Breast epithelium (tissue), 4 donors: ENCODE results near the gene CENPX. TPM values are rescaled to one million over a fixed set of nuclear protein-coding genes. Genes with fewer than 3 reads are reported as not detected.

Experiments
- DNase-seq, 2 donors: peaks; one replicate each; pipeline ENCODE4 v3.0.0-alpha.2; 2019; ENCODE audit warnings: low spot score in 2 of 2
- H3K27ac ChIP-seq, 2 donors: fragments of 200-600 bp; sonication (generic) in 1 of 2; one replicate each; pipeline ENCODE4 v1.5.1; 2016 to 2019; ENCODE audit warnings: mild to moderate bottlenecking in 1 of 2
- H3K27me3 ChIP-seq, 2 donors: fragments of 200-600 bp; sonication (generic) in 1 of 2; one replicate each; pipeline versions ENCODE4 v1.5.1 to v1.6.0; 2017 to 2019; ENCODE audit warnings: control low read depth in 1 of 2, mild to moderate bottlenecking in 1 of 2
- H3K36me3 ChIP-seq: fragments of 200-600 bp; one replicate; pipeline ENCODE4 v1.5.1; 2019
- H3K4me1 ChIP-seq, 2 donors: fragments of 200-600 bp; sonication (generic); one replicate each; pipeline ENCODE4 v1.5.1; 2016 to 2019; ENCODE audit warnings: control low read depth in 1 of 2
- H3K4me3 ChIP-seq, 3 donors: fragments of 200-600 bp; sonication (generic); 1 replicate in 2 of 3; 2 replicates in 1 of 3; pipeline ENCODE4 v1.5.1; 2016 to 2019; ENCODE audit warnings: mild to moderate bottlenecking in 3 of 3, moderate library complexity in 2 of 3
- H3K9me3 ChIP-seq, 2 donors: fragments of 200-600 bp; sonication (generic) in 1 of 2; one replicate each; pipeline ENCODE4 v1.5.1; 2016 to 2019; ENCODE audit warnings: control low read depth in 1 of 2
- CTCF ChIP-seq, 3 donors: fragments of 450-650 bp; IDR thresholded peaks; one replicate each; pipeline ENCODE4 v1.5.1; 2016 to 2017; ENCODE audit warnings: antibody characterized with exemption in 3 of 3, mild to moderate bottlenecking in 3 of 3, moderate library complexity in 3 of 3
- POLR2A ChIP-seq: fragments of 450-650 bp; IDR thresholded peaks from one replicate; pipeline ENCODE4 v1.6.1; 2016; ENCODE audit warnings: antibody characterized with exemption, mild to moderate bottlenecking, moderate library complexity
- POLR2AphosphoS5 ChIP-seq, 3 donors: sonication (generic); formaldehyde crosslinking; IDR thresholded peaks; one replicate each; pipeline ENCODE4 v1.6.1; 2017; ENCODE audit warnings: antibody characterized with exemption in 3 of 3
- intact Hi-C: fragments of 100-400 bp; cut with DNase I; formaldehyde crosslinking; loops from one replicate; pipeline ENCODE4 v1.15.1; 2023; ENCODE audit warnings: low total_unique reads
- total RNA-seq, 3 donors: library from RNA; depleted of rRNA; stranded (reverse); fragments of >200 nt; gene quantifications; one replicate each; pipeline ENCODE4 v1.1.0, GENCODE V29; 2016

Gene CENPX
- total RNA-seq, 3 donors from 2014 or later: 79.5 to 94.7 (median 92.5) TPM

DNA sequence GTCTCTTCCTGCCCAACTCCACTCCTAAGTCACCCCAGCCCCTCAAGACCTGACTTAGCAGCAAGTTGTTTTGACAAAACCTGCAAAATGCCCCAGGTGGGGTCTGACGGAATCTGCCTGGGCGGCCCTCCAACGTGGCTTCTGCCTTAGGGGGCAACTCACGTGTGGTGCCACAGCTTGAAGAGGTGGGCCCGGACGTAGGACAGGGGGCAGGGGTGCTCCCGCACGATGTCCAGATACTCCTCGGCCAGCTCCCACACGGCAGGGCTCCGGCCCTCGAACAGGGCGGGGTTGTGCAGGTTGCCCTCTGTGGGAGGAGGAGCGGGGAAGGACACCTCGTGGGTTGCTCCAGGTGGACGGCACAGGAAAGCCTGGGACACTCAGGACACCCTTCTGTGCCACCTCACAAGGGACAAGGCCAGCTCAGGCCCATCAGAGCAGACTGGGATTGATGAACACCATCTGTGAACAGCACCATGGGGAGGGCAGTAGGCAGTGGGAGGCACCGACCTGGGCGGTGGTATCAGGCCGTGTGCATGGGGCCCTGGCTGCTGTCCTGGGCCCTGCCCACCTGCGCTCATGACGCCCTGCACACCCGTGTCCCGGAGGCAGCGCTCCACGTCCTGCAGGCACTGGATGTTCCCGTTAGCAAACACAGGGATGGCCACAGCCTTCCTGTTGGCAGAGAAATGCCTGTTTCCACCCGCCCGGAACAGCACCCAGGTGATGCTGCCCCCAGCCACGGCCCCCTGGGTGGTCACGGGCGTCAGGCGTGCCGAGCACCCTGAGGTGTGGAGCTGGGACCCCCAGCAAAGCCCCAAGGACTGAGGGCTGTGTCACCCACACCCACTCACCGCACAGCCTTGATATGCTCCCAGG lies 38.6 kb upstream of the CENPX start:
- no peak for TF ChIP-seq POLR2A
- no peaks in the 10 kb centered on the region for H3K9me3 ChIP-seq
- DNase-seq: no peak
- no peak overlapping the region for H3K4me3 ChIP-seq
- peaks cover 5% of the 10 kb centered on the region for H3K36me3 ChIP-seq
- H3K27ac ChIP-seq: no peak overlapping the region
- no peaks in the 10 kb centered on the region for H3K27me3 ChIP-seq
- intact Hi-C loops: no loop called here
- peaks cover 0 to 11% of the 10 kb centered on the region in 2 donors for H3K4me1 ChIP-seq

DNA sequence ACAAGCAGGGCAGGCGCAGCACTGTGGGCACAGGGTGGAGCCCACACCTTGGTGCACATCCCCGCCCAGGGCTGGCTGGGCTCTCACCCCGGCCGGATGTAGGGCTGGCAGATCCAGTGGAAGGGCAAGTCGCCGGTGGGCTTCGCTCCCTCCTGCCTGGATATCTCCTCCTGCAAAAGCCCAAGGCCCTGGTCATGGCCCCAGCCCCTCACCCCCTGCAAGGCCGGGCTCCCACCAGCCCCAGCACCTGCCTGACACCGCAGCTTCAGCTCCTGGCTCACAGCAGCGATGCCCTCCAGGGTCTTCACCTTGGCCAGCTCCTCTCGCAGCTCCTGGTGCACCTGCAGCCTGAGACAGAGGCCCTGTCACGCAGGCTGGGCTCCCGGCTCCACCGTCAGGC lies 37.9 kb upstream of the CENPX start:
- peaks cover 0 to 11% of the 10 kb centered on the region in 2 donors for H3K4me1 ChIP-seq
- no peak overlapping the region for H3K4me3 ChIP-seq
- TF ChIP-seq CTCF (IDR thresholded peaks at IDR 0.05): no peak
- no peak for TF ChIP-seq POLR2AphosphoS5 (IDR thresholded peaks at IDR 0.05)
- no peak for TF ChIP-seq POLR2A
- H3K27ac ChIP-seq: no peak overlapping the region
- intact Hi-C loops: no loop called here
- DNase-seq: no peak
- H3K9me3 ChIP-seq: no peaks in the 10 kb centered on the region
- H3K36me3 ChIP-seq: peaks cover 5% of the 10 kb centered on the region
- H3K27me3 ChIP-seq: no peaks in the 10 kb centered on the region

GRCh38 chr17:82060001-82060380 lies 37.3 kb upstream of the CENPX start:
- intact Hi-C loops: no loop called here
- H3K36me3 ChIP-seq: peaks cover 5% of the 10 kb centered on the region
- no peak overlapping the region for H3K4me3 ChIP-seq
- H3K9me3 ChIP-seq: no peaks in the 10 kb centered on the region
- no peak for TF ChIP-seq CTCF (IDR thresholded peaks at IDR 0.05)
- no peak for TF ChIP-seq POLR2AphosphoS5 (IDR thresholded peaks at IDR 0.05)
- no peak for TF ChIP-seq POLR2A
- no peaks in the 10 kb centered on the region for H3K27me3 ChIP-seq
- no peak overlapping the region for H3K27ac ChIP-seq
- DNase-seq: no peak
- H3K4me1 ChIP-seq: peaks cover 0 to 11% of the 10 kb centered on the region in 2 donors

DNA sequence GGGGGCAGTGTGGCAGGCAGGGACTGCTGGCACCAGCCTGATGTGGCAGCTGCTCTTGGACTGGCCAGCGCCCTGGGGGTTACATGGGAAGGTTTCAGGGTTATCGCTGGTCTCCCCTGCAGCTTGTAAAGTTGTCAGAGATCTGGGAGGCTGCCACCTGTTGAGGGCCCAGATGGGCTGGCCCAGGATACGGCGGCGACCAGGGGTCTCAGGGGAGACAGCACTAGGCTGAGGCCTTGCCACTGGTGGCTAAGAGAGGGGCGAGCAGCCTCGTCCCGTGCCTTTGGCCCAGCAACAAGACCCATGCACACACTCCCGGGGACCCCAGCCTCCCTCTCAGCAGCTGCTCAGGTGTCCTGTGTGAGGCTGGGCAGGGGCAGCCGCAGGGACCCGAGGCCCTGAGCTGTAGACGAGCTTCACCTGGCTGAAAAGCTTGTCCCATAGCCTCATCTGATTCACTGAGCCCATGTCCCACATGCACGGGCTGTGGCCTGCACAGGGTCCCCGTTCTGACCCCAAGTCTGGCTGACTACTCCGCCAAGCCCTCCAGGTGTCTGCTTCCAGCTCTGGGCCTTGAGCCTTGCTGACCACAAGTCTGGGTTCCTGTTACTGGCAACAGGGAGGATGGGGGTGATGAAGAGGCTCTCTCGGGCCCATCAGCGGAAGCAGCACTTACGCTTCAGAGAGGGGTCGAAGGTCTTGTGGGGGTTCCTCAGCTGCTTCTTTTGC lies 36.8 kb upstream of the CENPX start:
- Histone ChIP-seq H3K4me1 (peaks cover 0 to 7% of the 10 kb centered on the region in 2 donors), H3K27me3 (no peaks in the 10 kb centered on the region), H3K27ac (no peak overlapping the region), H3K4me3 (no peak overlapping the region), H3K36me3 (peaks cover 5% of the 10 kb centered on the region), H3K9me3 (no peaks in the 10 kb centered on the region)
- TF ChIP-seq POLR2A: no peak
- no peak for TF ChIP-seq POLR2AphosphoS5 (IDR thresholded peaks at IDR 0.05)
- no peak for TF ChIP-seq CTCF (IDR thresholded peaks at IDR 0.05)
- intact Hi-C loops: no loop called here
- DNase-seq: no peak

DNA sequence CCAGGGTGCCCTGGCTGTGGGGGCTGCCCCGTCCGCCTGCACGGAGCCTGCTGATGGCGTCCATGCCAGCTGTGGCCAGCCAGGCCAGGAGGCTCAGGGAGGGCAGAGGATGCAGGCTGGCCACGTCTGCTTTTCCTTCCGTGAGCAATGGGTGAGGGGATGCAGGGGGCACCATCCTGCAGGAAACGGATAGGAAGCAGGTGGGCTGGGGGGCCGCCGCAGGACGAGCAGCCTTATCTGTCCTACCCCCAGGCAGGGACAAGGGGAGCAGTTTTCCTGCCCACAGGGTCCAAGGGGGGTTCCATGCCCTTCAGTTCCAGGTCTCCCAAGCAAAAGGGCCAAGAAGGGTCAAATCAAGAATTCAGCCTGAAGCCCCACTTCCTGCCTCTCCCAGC lies 36.2 kb upstream of the CENPX start:
- H3K27ac ChIP-seq: no peak overlapping the region
- TF ChIP-seq CTCF (IDR thresholded peaks at IDR 0.05) (no peak), POLR2AphosphoS5 (IDR thresholded peaks at IDR 0.05) (no peak), POLR2A (no peak)
- no peak overlapping the region for H3K4me3 ChIP-seq
- H3K4me1 ChIP-seq: peaks cover 0 to under 1% of the 10 kb centered on the region in 2 donors
- intact Hi-C loops: no loop called here
- peaks cover 5% of the 10 kb centered on the region for H3K36me3 ChIP-seq
- DNase-seq: no peak
- no peaks in the 10 kb centered on the region for H3K27me3 ChIP-seq
- no peaks in the 10 kb centered on the region for H3K9me3 ChIP-seq
